ENCODE measurements around the gene MSI2. TPM values are rescaled to one million over a fixed set of nuclear protein-coding genes. Genes with fewer than 3 reads are reported as not detected.

MSI2 gene
- total and polyA plus RNA-seq, 9 of the 15 experiments (the other 6 are each of a cell fraction or from before 2014, with no cell fraction given), result 4.6 to 61.8 (median 42.4) TPM

DNA sequence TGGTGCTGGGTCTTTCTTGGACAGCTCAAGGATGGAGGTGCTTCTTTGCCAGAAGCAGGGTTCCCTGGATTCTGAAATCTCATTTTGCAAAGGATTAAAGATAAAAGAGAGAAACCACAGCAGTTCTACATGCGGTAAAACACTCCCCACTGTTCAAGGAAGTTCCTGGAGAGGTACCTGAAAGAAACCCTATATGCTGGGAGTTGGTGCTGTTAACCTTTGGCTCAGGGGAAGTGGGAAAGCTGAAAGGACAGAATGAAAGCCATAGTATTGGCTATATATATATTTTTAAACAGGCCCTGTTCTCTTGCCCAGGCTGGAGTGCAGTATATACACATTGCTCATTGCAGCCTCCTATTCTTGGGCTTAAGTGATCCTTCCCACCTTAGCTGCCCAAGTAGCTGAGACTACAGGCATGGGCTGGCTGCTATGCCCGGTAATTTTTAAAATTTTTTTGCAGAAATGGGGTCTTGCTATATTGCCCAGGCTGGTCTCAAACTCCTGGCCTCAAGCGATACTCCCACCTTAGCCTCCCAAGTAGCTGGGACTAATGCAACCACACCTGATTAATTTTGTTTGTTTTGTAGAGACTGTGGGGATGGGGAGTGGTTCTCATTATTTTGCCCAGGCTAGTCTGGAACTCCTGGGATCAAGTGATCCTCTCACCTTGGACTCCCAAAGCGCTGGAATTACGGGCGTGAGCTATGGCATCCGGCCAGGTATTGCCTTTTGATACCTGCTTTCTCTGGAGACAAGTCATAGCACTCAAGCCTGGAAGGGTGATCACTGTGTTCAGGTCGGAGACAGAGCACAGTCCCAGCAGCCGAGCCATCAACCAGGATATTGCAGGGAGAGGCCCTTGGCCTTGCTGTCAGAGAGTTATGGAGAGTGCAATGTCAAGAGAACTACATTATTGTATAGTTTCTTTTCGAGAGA lies 55.2 kb downstream of the MSI2 start:
- H3K9me3 ChIP-seq (replicated peaks; ENCODE audit: control insufficient read depth, insufficient read depth, low read depth, low read length), result no peaks in the 10 kb centered on the region
- no TSS peak for BruUV-seq (replicated peaks)
- TF ChIP-seq ZNF121 (CRISPR knock-in tag; conservative IDR thresholded peaks at IDR 0.05) (0 out of 2 replicates have a peak, but pooled peaks have one; percentile 19), GTF2B (IDR thresholded peaks at IDR 0.05; ENCODE audit: extremely low read depth, insufficient read length) (no peak), CEBPB (tag; IDR thresholded peaks at IDR 0.05) (no peak)
- H3K4me1 ChIP-seq (replicated peaks in 1 of 2; ENCODE audit: control insufficient read depth in 2 of 2, insufficient read depth in 2 of 2, low read length in 2 of 2), result no peaks in the 10 kb centered on the region
- peaks cover 7% of the 10 kb centered on the region; the same call in 1 of the 3 replicates for H3K79me2 ChIP-seq (ENCODE audit: control insufficient read depth, insufficient read depth, low read length)
- ATAC-seq, result no peak
- FAIRE-seq, result no peak
- WGBS (ENCODE audit: insufficient coverage, low coverage, missing lambda C conversion rate), result 82% methylated on average over 10 of the region's 10 CpGs
- in situ Hi-C loops (cut with MboI) (no loop called here), intact Hi-C loops (cut with micrococcal nuclease) (no loop called here)
- H3K4me2 ChIP-seq (ENCODE audit: insufficient read depth, low read length), result no peak overlapping the region
- H4K20me1 ChIP-seq (replicated peaks; ENCODE audit: control insufficient read depth, insufficient read depth, low read length), result 0 out of 2 replicates have a peak, but pooled peaks cover 11% of the 10 kb centered on the region
- ChIA-PET CTCF (ENCODE audit: low intra/inter-chr PET ratio) (no interaction called here), POLR2A (no interaction called here)
- no peaks in the 10 kb centered on the region for H3K9me1 ChIP-seq (ENCODE audit: control insufficient read depth, insufficient read depth, low read length)
- H3K9ac ChIP-seq (ENCODE audit: insufficient read depth in 1 of 2, low read depth in 2 of 2, low read length in 2 of 2), result no peak overlapping the region
- no peak overlapping the region for H3K27ac ChIP-seq (ENCODE audit: extremely low read depth, low read depth, low read length)
- no peak for DNase-seq (ENCODE audit: extremely low read depth in 1 of 4, low spot score in 3 of 4)
- no peak overlapping the region for H3K4me3 ChIP-seq
- H2AFZ ChIP-seq (ENCODE audit: low read depth, low read length), result no peak overlapping the region
- H3K36me3 ChIP-seq (ENCODE audit: control insufficient read depth, insufficient read depth, low read length), result peaks cover 32% of the 10 kb centered on the region; the same call in 2 of the 3 replicates
- H3K27me3 ChIP-seq (ENCODE audit: control insufficient read depth in 2 of 2, insufficient read depth in 2 of 2, low read length in 2 of 2), result no peaks in the 10 kb centered on the region

All from K562 (cell line).